GM12878 (cell line): Measurements from ENCODE around the gene C1QTNF8.

Experiments used
- BMI1 ChIP-seq: fragments of 450-650 bp; IDR thresholded peaks from 2 replicates; pipeline ENCODE4 v1.6.1; 2016; ENCODE audit warnings: mild to moderate bottlenecking, moderate library complexity, borderline replicate concordance
- CBX3 ChIP-seq: fragments of 200-600 bp; sonication (generic); IDR thresholded peaks from 2 replicates; pipeline ENCODE4 v1.6.1; 2016; ENCODE audit warnings: low read depth, borderline replicate concordance
- CTCF ChIP-seq, 3 experiments: IDR thresholded peaks in 2 of 3; conservative IDR thresholded peaks in 1 of 3; 2 replicates each; pipeline ENCODE4 v1.5.1; 2011; ENCODE audit warnings: low read depth in 3 of 3, low read length in 3 of 3, mild to moderate bottlenecking in 3 of 3, control low read depth in 2 of 3, moderate library complexity in 2 of 3, inconsistent platforms in 1 of 3, mixed read lengths in 1 of 3; ENCODE audit not compliant: control insufficient read depth in 2 of 3, insufficient read depth in 1 of 3; ENCODE audit errors: extremely low read depth in 1 of 3
- EGR1 ChIP-seq, 2 experiments: IDR thresholded peaks; 1 replicate in 1 of 2; 2 replicates in 1 of 2; pipeline ENCODE4 v1.6.1; 2011 to 2012; ENCODE audit warnings: low read depth in 2 of 2, low read length in 2 of 2, borderline replicate concordance in 1 of 2, mild to moderate bottlenecking in 1 of 2, moderate library complexity in 1 of 2
- JUND ChIP-seq: IDR thresholded peaks from 2 replicates; pipeline ENCODE4 v1.6.1; 2012; ENCODE audit warnings: low read depth, mild to moderate bottlenecking, low read length, improper control_type of control experiment, moderate library complexity
- MTA2 ChIP-seq: fragments of 450-650 bp; IDR thresholded peaks from 2 replicates; pipeline ENCODE4 v1.6.1; 2016; ENCODE audit warnings: low read depth, mild to moderate bottlenecking, moderate library complexity
- MXI1 ChIP-seq: fragments of 150-350 bp; IDR thresholded peaks from 2 replicates; pipeline ENCODE4 v1.6.1; 2011; ENCODE audit warnings: low read depth, mild to moderate bottlenecking, inconsistent platforms, low read length, improper control_type of control experiment
- PML ChIP-seq: IDR thresholded peaks from 2 replicates; pipeline ENCODE4 v1.6.1; 2012; ENCODE audit warnings: low read length, inconsistent platforms
- POLR2A ChIP-seq: IDR thresholded peaks from 2 replicates; pipeline ENCODE4 v1.6.1; 2011; ENCODE audit warnings: low read depth, mild to moderate bottlenecking, low read length
- POU2F2 ChIP-seq: IDR thresholded peaks from 3 replicates; pipeline ENCODE4 v1.6.1; 2011; ENCODE audit warnings: low read depth, mild to moderate bottlenecking, low read length, borderline replicate concordance
- REST ChIP-seq: IDR thresholded peaks from 2 replicates; pipeline ENCODE4 v1.6.1; 2012; ENCODE audit warnings: mild to moderate bottlenecking, low read depth, low read length
- SREBF2 ChIP-seq: IDR thresholded peaks from 2 replicates; pipeline ENCODE4 v1.6.1; 2012; ENCODE audit warnings: mild to moderate bottlenecking, low read length
- ZNF274 ChIP-seq: IDR thresholded peaks from one replicate; pipeline ENCODE4 v1.8.0; 2011; ENCODE audit not compliant: insufficient read length, insufficient read depth

- no peak for TF ChIP-seq JUND
- TF ChIP-seq BMI1, result no peak
- TF ChIP-seq POLR2A, result no peak
- no peak for TF ChIP-seq ZNF274
- no peak for TF ChIP-seq CBX3
- TF ChIP-seq MTA2, result no peak
- TF ChIP-seq SREBF2, result no peak
- no peak for TF ChIP-seq REST
- TF ChIP-seq PML, result no peak
- TF ChIP-seq EGR1 (IDR thresholded peaks at IDR 0.05; ENCODE audit: borderline replicate concordance in 1 of 2, low read depth in 2 of 2, low read length in 2 of 2), result no peak
- TF ChIP-seq CTCF (IDR thresholded peaks at IDR 0.05 in 2 of 3, conservative IDR thresholded peaks at IDR 0.05 in 1 of 3; ENCODE audit: control insufficient read depth in 2 of 3, extremely low read depth in 1 of 3, insufficient read depth in 1 of 3, low read depth in 3 of 3, low read length in 3 of 3), result no peak
- no peak for TF ChIP-seq MXI1
- no peak for TF ChIP-seq POU2F2
Observed at GRCh38 chr16:1140582-1141162, 44.6 kb upstream of the C1QTNF8 start.
